K562 (cell line): Measurements from ENCODE around the gene XPO4.

ENCODE experiments used
- ETS1 ChIP-seq: conservative IDR thresholded peaks from 2 replicates; pipeline ENCODE4 v1.6.1; 2011; ENCODE audit warnings: low read depth, mild to moderate bottlenecking, low read length; ENCODE audit not compliant: control insufficient read depth
- HNRNPL ChIP-seq: fragments of 200-400 bp; formaldehyde crosslinking; IDR thresholded peaks from 2 replicates; pipeline ENCODE4 v1.6.1; 2017; ENCODE audit warnings: low read depth, mild to moderate bottlenecking, low read length
- IRF1 ChIP-seq: sonication (generic); formaldehyde crosslinking; IDR thresholded peaks from 2 replicates; pipeline ENCODE4 v1.8.0; 2022; ENCODE audit warnings: missing genetic modification reagents, mild to moderate bottlenecking, borderline replicate concordance
- PRPF4 ChIP-seq: fragments of 200-400 bp; formaldehyde crosslinking; IDR thresholded peaks from one replicate; pipeline ENCODE4 v1.6.1; 2017; ENCODE audit warnings: low read length, low read depth, mild to moderate bottlenecking; ENCODE audit not compliant: insufficient read depth, poor library complexity, severe bottlenecking
- RBBP5 ChIP-seq: fragments of 200-600 bp; sonication (generic); IDR thresholded peaks from 2 replicates; pipeline ENCODE4 v1.6.1; 2012; ENCODE audit warnings: borderline replicate concordance, mild to moderate bottlenecking, low read length, control low read depth, inconsistent platforms; ENCODE audit not compliant: insufficient read depth, poor library complexity, severe bottlenecking
- RNF2 ChIP-seq: sonication (generic); IDR thresholded peaks from 2 replicates; pipeline ENCODE4 v1.6.1; 2016
- ZC3H11A ChIP-seq: IDR thresholded peaks from 2 replicates; pipeline ENCODE4 v1.6.1; 2012; ENCODE audit warnings: low read depth, low read length, improper control_type of control experiment
- ZKSCAN8 ChIP-seq: fragments of 200-800 bp; sonication (Bioruptor generic); IDR thresholded peaks from 2 replicates; pipeline ENCODE4 v1.6.1; 2016; ENCODE audit warnings: missing genetic modification characterization, missing compliant biosample characterization

- TF ChIP-seq RBBP5 = no peak
- no peak for TF ChIP-seq ZKSCAN8 (CRISPR knock-in tag)
- TF ChIP-seq ETS1 = no peak
- TF ChIP-seq HNRNPL = no peak
- no peak for TF ChIP-seq PRPF4
- no peak for TF ChIP-seq IRF1 (CRISPR knock-in tag)
- TF ChIP-seq RNF2 = no peak
- TF ChIP-seq ZC3H11A = no peak
These were observed 71.3 kb downstream of the XPO4 start for GRCh38 chr13:20831254-20831653.
